Body of pancreas (tissue), 4 donors: Measurements from ENCODE around the gene FAM114A1. TPM values are rescaled to one million over a fixed set of nuclear protein-coding genes. Genes with fewer than 3 reads are reported as not detected.

Experiments used
- ATAC-seq: fragments of 150-250 bp; one replicate; pipeline ENCODE4 v1.9.1; 2016
- DNase-seq, 4 donors: peaks; one replicate each; pipeline ENCODE4 v3.0.0-alpha.2; 2019
- H3K27ac ChIP-seq, 4 donors: fragments of 200-600 bp; sonication (generic); 1 replicate in 3 of 4; 2 replicates in 1 of 4; pipeline versions ENCODE4 v1.5.1 to v1.6.1; 2016 to 2019; ENCODE audit warnings: mild to moderate bottlenecking in 1 of 4, mixed read lengths in 1 of 4, moderate library complexity in 1 of 4
- H3K27me3 ChIP-seq, 2 donors: fragments of 200-600 bp; sonication (generic); one replicate each; pipeline ENCODE4 v1.6.0; 2016; ENCODE audit warnings: mild to moderate bottlenecking in 1 of 2
- H3K36me3 ChIP-seq, 2 donors: fragments of 200-600 bp; sonication (generic); replicated peaks in 1 of 2; 2 replicates each; pipeline ENCODE4 v1.5.1; 2016; ENCODE audit warnings: low read depth in 2 of 2; ENCODE audit not compliant: insufficient read depth in 1 of 2
- H3K4me1 ChIP-seq: fragments of 200-600 bp; sonication (generic); one replicate; pipeline ENCODE4 v1.6.0; 2016
- H3K4me3 ChIP-seq, 2 donors: fragments of 200-600 bp; sonication (generic); 1 replicate in 1 of 2; 2 replicates in 1 of 2; pipeline ENCODE4 v1.5.1; 2016 to 2019
- H3K9me3 ChIP-seq, 3 donors: fragments of 200-600 bp; sonication (generic); 1 replicate in 2 of 3; 2 replicates in 1 of 3; pipeline ENCODE4 v1.5.1; 2016
- CTCF ChIP-seq, 7 experiments: fragments of 450-650 bp in 4 of 7; fragments of 200-600 bp in 3 of 7; sonication (generic) in 3 of 7; IDR thresholded peaks; one replicate each; pipeline ENCODE4 v1.5.1; 2016 to 2019; ENCODE audit warnings: antibody characterized with exemption in 7 of 7
- POLR2A ChIP-seq, 3 donors: fragments of 450-650 bp; IDR thresholded peaks; one replicate each; pipeline ENCODE4 v1.6.1; 2016; ENCODE audit warnings: antibody characterized with exemption in 3 of 3, mild to moderate bottlenecking in 2 of 3
- WGBS, 2 donors: methylation state at CpG; one replicate each; pipeline ENCODE4 v1.1.5; 2017; 5-methylcytosine and 5-hydroxymethylcytosine counted together
- intact Hi-C: fragments of 100-400 bp; cut with DNase I; formaldehyde crosslinking; loops from one replicate; pipeline ENCODE4 v1.15.1; 2023
- total RNA-seq, 2 donors: library from RNA; depleted of rRNA; stranded (reverse); fragments of >200 nt; gene quantifications; one replicate each; pipeline ENCODE4 v1.1.0, GENCODE V29; 2016

FAM114A1 gene
- total RNA-seq, 2 donors from 2014 or later = 30.6 to 43.2 TPM

GRCh38 chr4:38917481-38918025 lies 49.9 kb downstream of the FAM114A1 start:
- ATAC-seq = no peak
- H3K27ac ChIP-seq = no peak overlapping the region
- peaks cover 8 to 13% of the 10 kb centered on the region in 2 donors for H3K36me3 ChIP-seq
- H3K27me3 ChIP-seq = no peaks in the 10 kb centered on the region
- H3K9me3 ChIP-seq = no peaks in the 10 kb centered on the region
- H3K4me1 ChIP-seq = no peaks in the 10 kb centered on the region
- TF ChIP-seq CTCF (IDR thresholded peaks at IDR 0.05) = no peak
- TF ChIP-seq POLR2A (IDR thresholded peaks at IDR 0.05) = no peak
- 80 to 90% methylated on average over 8 of the region's 8 CpGs for WGBS, 2 donors
- intact Hi-C loops = no loop called here
- no peak for DNase-seq
- H3K4me3 ChIP-seq = no peak overlapping the region

- peaks cover 8 to 13% of the 10 kb centered on the region in 2 donors for H3K36me3 ChIP-seq
Measured at GRCh38 chr4:38919494-38919893, 51.9 kb downstream of the FAM114A1 start.

GRCh38 chr4:38920186-38920585 lies 52.6 kb downstream of the FAM114A1 start:
- no peak for TF ChIP-seq POLR2A (IDR thresholded peaks at IDR 0.05)
- TF ChIP-seq CTCF (IDR thresholded peaks at IDR 0.05) = no peak
- ATAC-seq (no peak), DNase-seq (no peak)
- Histone ChIP-seq H3K27ac (no peak overlapping the region), H3K4me3 (no peak overlapping the region), H3K36me3 (peaks cover 8 to 13% of the 10 kb centered on the region in 2 donors), H3K9me3 (no peaks in the 10 kb centered on the region), H3K4me1 (no peaks in the 10 kb centered on the region), H3K27me3 (no peaks in the 10 kb centered on the region)
- intact Hi-C loops = no loop called here
- 89 to 92% methylated on average over 2 of the region's 2 CpGs for WGBS, 2 donors

More at GRCh38 chr4:38919494-38919893, 51.9 kb downstream of the FAM114A1 start:
- Histone ChIP-seq H3K4me3 (no peak overlapping the region), H3K4me1 (no peaks in the 10 kb centered on the region), H3K27me3 (no peaks in the 10 kb centered on the region), H3K27ac (no peak overlapping the region), H3K9me3 (no peaks in the 10 kb centered on the region)
- DNase-seq (no peak), ATAC-seq (no peak)
- intact Hi-C loops = no loop called here
- TF ChIP-seq POLR2A (IDR thresholded peaks at IDR 0.05) = no peak
- TF ChIP-seq CTCF (IDR thresholded peaks at IDR 0.05) = no peak
- WGBS, 2 donors = 87 to 97% methylated on average over 3 of the region's 3 CpGs

- Histone ChIP-seq H3K4me3 (no peak overlapping the region), H3K36me3 (peaks cover 8 to 13% of the 10 kb centered on the region in 2 donors), H3K27me3 (no peaks in the 10 kb centered on the region), H3K27ac (no peak overlapping the region), H3K4me1 (no peaks in the 10 kb centered on the region), H3K9me3 (no peaks in the 10 kb centered on the region)
- intact Hi-C loops = no loop called here
- no peak for ATAC-seq
- WGBS, 2 donors = 72 to 91% methylated on average over 6 of the region's 6 CpGs
- DNase-seq = no peak
- no peak for TF ChIP-seq CTCF (IDR thresholded peaks at IDR 0.05)
- no peak for TF ChIP-seq POLR2A (IDR thresholded peaks at IDR 0.05)
Measured at GRCh38 chr4:38920677-38921076, 53.1 kb downstream of the FAM114A1 start.

- Histone ChIP-seq H3K4me3 (no peak overlapping the region), H3K9me3 (no peaks in the 10 kb centered on the region), H3K4me1 (no peaks in the 10 kb centered on the region), H3K36me3 (peaks cover 4 to 11% of the 10 kb centered on the region in 2 donors), H3K27me3 (no peaks in the 10 kb centered on the region), H3K27ac (no peak overlapping the region)
- WGBS, 2 donors = 93% methylated on average over 3 of the region's 3 CpGs
- DNase-seq (no peak), ATAC-seq (no peak)
- intact Hi-C loops = no loop called here
- TF ChIP-seq CTCF (IDR thresholded peaks at IDR 0.05) (no peak), POLR2A (IDR thresholded peaks at IDR 0.05) (no peak)
Measured at GRCh38 chr4:38921151-38921550, 53.5 kb downstream of the FAM114A1 start.
